H1 (cell line): ENCODE results near the gene PGM2L1. TPM values are rescaled to one million over a fixed set of nuclear protein-coding genes. Genes with fewer than 3 reads are reported as not detected.

Experiments
- CTCF ChIA-PET: fragments of 300-600 bp; sonication (Branson Sonifier 250); formaldehyde crosslinking; loops from one replicate; lab custom pipeline; 2021; ENCODE audit not compliant: partially characterized antibody; lab: Charles Lee
- POLR2A ChIA-PET: fragments of 300-600 bp; sonication (Branson Sonifier 250); formaldehyde crosslinking; loops from one replicate; lab custom pipeline; 2021; ENCODE audit warnings: inconsistent platforms; ENCODE audit not compliant: partially characterized antibody; lab: Charles Lee
- DNase-seq, 2 experiments: peaks; one replicate each; pipeline versions ENCODE4 v3.0.0 to v3.0.0-alpha.2; 2010 to 2022; ENCODE audit warnings: low spot score in 2 of 2, low read depth in 1 of 2, mixed read lengths in 1 of 2
- FAIRE-seq: peaks from 2 replicates; lab custom pipeline; 2011; peaks lifted over from hg19 to GRCh38; lab: Jason Lieb, UNC
- H2AFZ ChIP-seq: 2 replicates; pipeline ENCODE4 v1.8.1; 2012; ENCODE audit warnings: low read length, inconsistent platforms
- H2AK5ac ChIP-seq: 2 replicates; pipeline ENCODE4 v1.6.1; 2013; ENCODE audit warnings: low read depth, low read length
- H2BK120ac ChIP-seq: replicated peaks from 2 replicates; pipeline ENCODE3; 2013; ENCODE audit warnings: low read depth, low read length, inconsistent platforms
- H2BK12ac ChIP-seq: 2 replicates; pipeline ENCODE4 v1.6.1; 2013; ENCODE audit warnings: low read depth, low read length
- H2BK15ac ChIP-seq: 2 replicates; pipeline ENCODE4 v1.6.1; 2013; ENCODE audit warnings: low read length
- H2BK20ac ChIP-seq: 2 replicates; pipeline ENCODE4 v1.6.1; 2013; ENCODE audit warnings: low read length
- H2BK5ac ChIP-seq: 2 replicates; pipeline ENCODE4 v1.6.1; 2013; ENCODE audit warnings: low read depth, low read length
- H3K14ac ChIP-seq: 2 replicates; pipeline ENCODE4 v1.6.1; 2013; ENCODE audit warnings: inconsistent platforms; ENCODE audit not compliant: insufficient read length
- H3K18ac ChIP-seq: 2 replicates; pipeline ENCODE4 v1.6.1; 2013; ENCODE audit warnings: low read length; ENCODE audit errors: extremely low read depth
- H3K23ac ChIP-seq: 2 replicates; pipeline ENCODE4 v1.6.1; 2013; ENCODE audit warnings: inconsistent platforms; ENCODE audit not compliant: insufficient read length
- H3K23me2 ChIP-seq: 2 replicates; pipeline ENCODE4 v1.6.1; 2013; ENCODE audit warnings: low read depth, low read length
- H3K27ac ChIP-seq: 2 replicates; pipeline ENCODE4 v1.6.1; 2011; ENCODE audit warnings: low read depth, low read length, inconsistent platforms
- H3K27me3 ChIP-seq, 4 experiments: replicated peaks in 1 of 4; 1 replicate in 1 of 4; 2 replicates in 3 of 4; pipeline versions ENCODE4 v1.6.1 to v1.8.1; 2011 to 2013; ENCODE audit warnings: low read length in 3 of 4, mild to moderate bottlenecking in 3 of 4, inconsistent platforms in 2 of 4, mixed read lengths in 2 of 4, moderate library complexity in 1 of 4; ENCODE audit not compliant: control insufficient read depth in 3 of 4, insufficient read depth in 3 of 4; ENCODE audit errors: extremely low read depth in 1 of 4
- H3K36me3 ChIP-seq, 4 experiments: 2 replicates each; pipeline versions ENCODE4 v1.6.1 to v1.8.1; 2011 to 2013; ENCODE audit warnings: mild to moderate bottlenecking in 4 of 4, low read length in 3 of 4, moderate library complexity in 2 of 4, control low read depth in 1 of 4, inconsistent platforms in 1 of 4; ENCODE audit not compliant: insufficient read depth in 4 of 4, control insufficient read depth in 2 of 4
- H3K4ac ChIP-seq: replicated peaks from 2 replicates; pipeline ENCODE3; 2013; ENCODE audit warnings: low read length, low read depth, mixed read lengths, inconsistent platforms; ENCODE audit not compliant: insufficient read length
- H3K4me1 ChIP-seq, 4 experiments: replicated peaks in 1 of 4; 1 replicate in 1 of 4; 2 replicates in 3 of 4; pipeline versions ENCODE4 v1.6.1 to v1.8.1; 2011 to 2013; ENCODE audit warnings: low read length in 3 of 4, inconsistent platforms in 2 of 4, mixed read lengths in 1 of 4; ENCODE audit not compliant: insufficient read depth in 4 of 4, control insufficient read depth in 3 of 4
- H3K4me2 ChIP-seq, 2 experiments: 2 replicates each; pipeline versions ENCODE4 v1.6.1 to v1.8.1; 2011 to 2013; ENCODE audit warnings: low read depth in 2 of 2, low read length in 2 of 2, control low read depth in 1 of 2, inconsistent platforms in 1 of 2, mild to moderate bottlenecking in 1 of 2; ENCODE audit not compliant: insufficient read depth in 1 of 2
- H3K4me3 ChIP-seq, 4 experiments: fragments of 200-600, 300-600 bp in 1 of 4; sonication (generic), shearing (Covaris generic), sonication (Bioruptor Twin) in 1 of 4; 2 replicates each; pipeline versions ENCODE4 v1.5.1 to v1.8.1; 2011 to 2016; ENCODE audit warnings: low read length in 4 of 4, low read depth in 3 of 4, control low read depth in 2 of 4, inconsistent platforms in 2 of 4, mild to moderate bottlenecking in 2 of 4, mixed read lengths in 1 of 4, moderate library complexity in 1 of 4; ENCODE audit not compliant: insufficient read depth in 2 of 4; ENCODE audit errors: extremely low read depth in 1 of 4
- H3K56ac ChIP-seq: replicated peaks from 2 replicates; pipeline ENCODE3; 2013; ENCODE audit warnings: low read depth, mild to moderate bottlenecking, mixed read lengths, low read length, inconsistent platforms; ENCODE audit not compliant: insufficient read length
- H3K79me1 ChIP-seq: 2 replicates; pipeline ENCODE4 v1.6.1; 2013; ENCODE audit warnings: low read depth, low read length, control low read depth
- H3K79me2 ChIP-seq, 2 experiments: 2 replicates each; pipeline versions ENCODE4 v1.6.1 to v1.8.1; 2012 to 2013; ENCODE audit warnings: low read length in 2 of 2, mild to moderate bottlenecking in 2 of 2, inconsistent platforms in 1 of 2; ENCODE audit not compliant: insufficient read depth in 2 of 2, control insufficient read depth in 1 of 2
- H3K9ac ChIP-seq, 4 experiments: replicated peaks in 1 of 4; 1 replicate in 1 of 4; 2 replicates in 3 of 4; pipeline versions ENCODE4 v1.6.1 to v1.8.1; 2011 to 2013; ENCODE audit warnings: low read depth in 3 of 4, low read length in 3 of 4, control low read depth in 2 of 4, mild to moderate bottlenecking in 2 of 4, moderate library complexity in 2 of 4, inconsistent platforms in 1 of 4; ENCODE audit errors: extremely low read depth in 1 of 4
- H3K9me3 ChIP-seq, 2 experiments: 2 replicates each; pipeline versions ENCODE4 v1.6.1 to v1.8.1; 2012 to 2013; ENCODE audit warnings: mild to moderate bottlenecking in 2 of 2, moderate library complexity in 2 of 2, control low read depth in 1 of 2, inconsistent platforms in 1 of 2, low read depth in 1 of 2, low read length in 1 of 2, mixed read lengths in 1 of 2; ENCODE audit not compliant: insufficient read depth in 2 of 2
- H4K20me1 ChIP-seq, 2 experiments: replicated peaks in 1 of 2; 2 replicates each; pipeline versions ENCODE3 to v1.8.1; 2011 to 2013; ENCODE audit warnings: inconsistent platforms in 2 of 2, low read length in 2 of 2, mild to moderate bottlenecking in 1 of 2; ENCODE audit not compliant: insufficient read depth in 2 of 2, control insufficient read depth in 1 of 2
- H4K5ac ChIP-seq: 2 replicates; pipeline ENCODE4 v1.6.1; 2013; ENCODE audit warnings: low read length, low read depth, mixed read lengths, inconsistent platforms; ENCODE audit not compliant: insufficient read length
- H4K8ac ChIP-seq: 2 replicates; pipeline ENCODE4 v1.8.0; 2013; ENCODE audit warnings: mild to moderate bottlenecking, moderate library complexity, low read length, inconsistent platforms; ENCODE audit not compliant: insufficient read depth; ENCODE audit errors: extremely low read depth
- H4K91ac ChIP-seq: replicated peaks from 2 replicates; pipeline ENCODE3; 2013; ENCODE audit warnings: low read length, mixed read lengths, inconsistent platforms; ENCODE audit not compliant: insufficient read length
- CHD7 ChIP-seq: fragments of 300-600 bp; sonication (generic); IDR thresholded peaks from 2 replicates; pipeline ENCODE4 v1.7.1; 2012; ENCODE audit warnings: low read length, moderate library complexity, mild to moderate bottlenecking, inconsistent platforms; ENCODE audit not compliant: insufficient replicate concordance
- WGBS, 2 experiments: shearing (Covaris generic) in 1 of 2; methylation state at CpG; one replicate each; pipeline versions ENCODE4 v1.1.6 to v1.1.7; 2013 to 2015; ENCODE audit warnings: low lambda C conversion rate in 2 of 2, mixed read lengths in 2 of 2, inconsistent platforms in 1 of 2, low coverage in 1 of 2, missing lambda C conversion rate in 1 of 2; ENCODE audit not compliant: insufficient replicate concordance in 2 of 2, insufficient coverage in 1 of 2, insufficient read length in 1 of 2; ENCODE audit errors: extremely low coverage in 1 of 2, missing lambda C conversion rate in 1 of 2; 5-methylcytosine and 5-hydroxymethylcytosine counted together
- polyA plus RNA-seq, 7 experiments: library from polyadenylated mRNA; depleted of rRNA in 3 of 7; stranded (reverse) in 5 of 7; unstranded in 2 of 7; fragments of >200 nt in 5 of 7; fragments of 200-250 nt in 2 of 7; gene quantifications; 1 replicate in 5 of 7; 2 replicates in 1 of 7; 4 replicates in 1 of 7; pipeline versions ENCODE4 v1.2.1 to v1.2.3, GENCODE V29; 2011 to 2013; ENCODE audit warnings: missing spikeins in 2 of 7, mixed read lengths in 2 of 7
- total RNA-seq: library from RNA; stranded (reverse); fragmentation: NEBNext Ultra II Directional; extraction: Animal tissue kit (Norgen Biotek cat#: 25700); gene quantifications from 2 replicates; pipeline ENCODE4 v1.2.1, GENCODE V29; 2021

The PGM2L1 gene
- total and polyA plus RNA-seq, 2 of the 8 experiments (the other 6 are each of a cell fraction or from before 2014, with no cell fraction given): 5.0 to 42.7 TPM

- no peak overlapping the region for H2BK15ac ChIP-seq
- CTCF ChIA-PET: no interaction called here
- no peak for TF ChIP-seq CHD7
Observed at GRCh38 chr11:74284466-74284865, 113.8 kb downstream of the PGM2L1 start.

More at GRCh38 chr11:74284466-74284865, 113.8 kb downstream of the PGM2L1 start:
- Histone ChIP-seq H3K18ac (no peak overlapping the region), H3K9me3 (no peaks in the 10 kb centered on the region), H3K23me2 (no peaks in the 10 kb centered on the region), H4K20me1 (no peaks in the 10 kb centered on the region), H3K14ac (no peak overlapping the region), H2BK20ac (no peak overlapping the region), H3K27me3 (no peaks in the 10 kb centered on the region), H3K27ac (no peak overlapping the region), H3K9ac (no peak overlapping the region), H3K4ac (no peak overlapping the region), H2BK120ac (no peak overlapping the region), H2AK5ac (no peak overlapping the region), H3K36me3 (no peaks in the 10 kb centered on the region), H3K4me2 (no peak overlapping the region), H4K91ac (no peak overlapping the region), H3K79me1 (no peaks in the 10 kb centered on the region), H3K79me2 (no peaks in the 10 kb centered on the region), H4K5ac (no peak overlapping the region), H4K8ac (no peak overlapping the region), H3K4me3 (no peak overlapping the region), H3K56ac (no peak overlapping the region), H3K23ac (no peak overlapping the region), H2BK5ac (no peak overlapping the region), H2BK12ac (no peak overlapping the region), H3K4me1 (no peaks in the 10 kb centered on the region), H2AFZ (no peak overlapping the region)
- DNase-seq (no peak), FAIRE-seq (no peak)
- POLR2A ChIA-PET: no interaction called here
- WGBS, 2 experiments: 95% methylated on average over 2 of the region's 2 CpGs; no CpG with 5 or more reads in 1 of the 2 experiments
